Measurements from ENCODE around the gene TRIOBP. TPM values are rescaled to one million over a fixed set of nuclear protein-coding genes. Genes with fewer than 3 reads are reported as not detected.
A peak's percentile ranks its signal among the peaks of the same experiment; 100 is the strongest.

TRIOBP gene
- total and polyA plus RNA-seq, 2 of the 13 experiments (the other 11 are each of a cell fraction or from before 2014, with no cell fraction given) = 6.1 to 15.4 TPM

GRCh38 chr22:37681556-37682049 is 15.2 kb upstream of the TRIOBP start (continued):
- no peak for TF ChIP-seq ZNF556 (CRISPR knock-in tag; IDR thresholded peaks at IDR 0.05; ENCODE audit: borderline replicate concordance)
- TF ChIP-seq, protein P1, sequence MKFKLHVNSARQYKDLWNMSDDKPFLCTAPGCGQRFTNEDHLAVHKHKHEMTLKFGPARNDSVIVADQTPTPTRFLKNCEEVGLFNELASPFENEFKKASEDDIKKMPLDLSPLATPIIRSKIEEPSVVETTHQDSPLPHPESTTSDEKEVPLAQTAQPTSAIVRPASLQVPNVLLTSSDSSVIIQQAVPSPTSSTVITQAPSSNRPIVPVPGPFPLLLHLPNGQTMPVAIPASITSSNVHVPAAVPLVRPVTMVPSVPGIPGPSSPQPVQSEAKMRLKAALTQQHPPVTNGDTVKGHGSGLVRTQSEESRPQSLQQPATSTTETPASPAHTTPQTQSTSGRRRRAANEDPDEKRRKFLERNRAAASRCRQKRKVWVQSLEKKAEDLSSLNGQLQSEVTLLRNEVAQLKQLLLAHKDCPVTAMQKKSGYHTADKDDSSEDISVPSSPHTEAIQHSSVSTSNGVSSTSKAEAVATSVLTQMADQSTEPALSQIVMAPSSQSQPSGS (CRISPR knock-in tag; IDR thresholded peaks at IDR 0.05) = 0 out of 2 replicates have a peak, but pooled peaks have one; percentile 48
- no peak for TF ChIP-seq ZNF18 (CRISPR knock-in tag; IDR thresholded peaks at IDR 0.05; ENCODE audit: insufficient replicate concordance)
- TF ChIP-seq JDP2 (CRISPR knock-in tag; IDR thresholded peaks at IDR 0.05; ENCODE audit: borderline replicate concordance) = no peak
- TF ChIP-seq, protein P2, sequence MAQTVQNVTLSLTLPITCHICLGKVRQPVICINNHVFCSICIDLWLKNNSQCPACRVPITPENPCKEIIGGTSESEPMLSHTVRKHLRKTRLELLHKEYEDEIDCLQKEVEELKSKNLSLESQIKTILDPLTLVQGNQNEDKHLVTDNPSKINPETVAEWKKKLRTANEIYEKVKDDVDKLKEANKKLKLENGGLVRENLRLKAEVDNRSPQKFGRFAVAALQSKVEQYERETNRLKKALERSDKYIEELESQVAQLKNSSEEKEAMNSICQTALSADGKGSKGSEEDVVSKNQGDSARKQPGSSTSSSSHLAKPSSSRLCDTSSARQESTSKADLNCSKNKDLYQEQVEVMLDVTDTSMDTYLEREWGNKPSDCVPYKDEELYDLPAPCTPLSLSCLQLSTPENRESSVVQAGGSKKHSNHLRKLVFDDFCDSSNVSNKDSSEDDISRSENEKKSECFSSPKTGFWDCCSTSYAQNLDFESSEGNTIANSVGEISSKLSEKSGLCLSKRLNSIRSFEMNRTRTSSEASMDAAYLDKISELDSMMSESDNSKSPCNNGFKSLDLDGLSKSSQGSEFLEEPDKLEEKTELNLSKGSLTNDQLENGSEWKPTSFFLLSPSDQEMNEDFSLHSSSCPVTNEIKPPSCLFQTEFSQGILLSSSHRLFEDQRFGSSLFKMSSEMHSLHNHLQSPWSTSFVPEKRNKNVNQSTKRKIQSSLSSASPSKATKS (CRISPR knock-in tag; IDR thresholded peaks at IDR 0.05) = no peak
- peak; percentile 33; the same call in 1 of the 2 replicates for TF ChIP-seq SP5 (CRISPR knock-in tag; IDR thresholded peaks at IDR 0.05; ENCODE audit: borderline replicate concordance, low read depth)
- TF ChIP-seq RXRA (CRISPR knock-in tag; IDR thresholded peaks at IDR 0.05) = peak; percentile 96
- TF ChIP-seq, protein P3, sequence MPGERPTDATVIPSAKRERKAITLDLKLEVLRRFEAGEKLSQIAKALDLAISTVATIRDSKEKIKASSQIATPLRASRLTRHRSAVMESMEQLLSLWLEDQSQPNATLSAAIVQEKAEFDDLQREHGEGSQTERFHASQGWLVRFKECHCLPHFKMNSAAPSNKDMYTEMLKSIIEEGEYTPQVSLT (CRISPR knock-in tag; IDR thresholded peaks at IDR 0.05; ENCODE audit: borderline replicate concordance, low read depth) = no peak
- no peak for TF ChIP-seq ZNF597 (CRISPR knock-in tag; IDR thresholded peaks at IDR 0.05)
- TF ChIP-seq, protein P4, sequence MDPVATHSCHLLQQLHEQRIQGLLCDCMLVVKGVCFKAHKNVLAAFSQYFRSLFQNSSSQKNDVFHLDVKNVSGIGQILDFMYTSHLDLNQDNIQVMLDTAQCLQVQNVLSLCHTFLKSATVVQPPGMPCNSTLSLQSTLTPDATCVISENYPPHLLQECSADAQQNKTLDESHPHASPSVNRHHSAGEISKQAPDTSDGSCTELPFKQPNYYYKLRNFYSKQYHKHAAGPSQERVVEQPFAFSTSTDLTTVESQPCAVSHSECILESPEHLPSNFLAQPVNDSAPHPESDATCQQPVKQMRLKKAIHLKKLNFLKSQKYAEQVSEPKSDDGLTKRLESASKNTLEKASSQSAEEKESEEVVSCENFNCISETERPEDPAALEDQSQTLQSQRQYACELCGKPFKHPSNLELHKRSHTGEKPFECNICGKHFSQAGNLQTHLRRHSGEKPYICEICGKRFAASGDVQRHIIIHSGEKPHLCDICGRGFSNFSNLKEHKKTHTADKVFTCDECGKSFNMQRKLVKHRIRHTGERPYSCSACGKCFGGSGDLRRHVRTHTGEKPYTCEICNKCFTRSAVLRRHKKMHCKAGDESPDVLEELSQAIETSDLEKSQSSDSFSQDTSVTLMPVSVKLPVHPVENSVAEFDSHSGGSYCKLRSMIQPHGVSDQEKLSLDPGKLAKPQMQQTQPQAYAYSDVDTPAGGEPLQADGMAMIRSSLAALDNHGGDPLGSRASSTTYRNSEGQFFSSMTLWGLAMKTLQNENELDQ (CRISPR knock-in tag; IDR thresholded peaks at IDR 0.05; ENCODE audit: borderline replicate concordance) = no peak
- no peak for TF ChIP-seq ZNF276 (CRISPR knock-in tag; IDR thresholded peaks at IDR 0.05; ENCODE audit: low read depth)
